SW 1271 (cell line): Measurements from ENCODE around the gene PSRC1.
"Not testable (repeated sequence)": the region's sequence is repeated elsewhere in the genome, so short reads cannot be mapped to it uniquely, and the experiment has no call there.

ENCODE experiments used
- DNase-seq, 2 experiments: peaks; one replicate each; lab custom pipeline; 2025; lab: John Stamatoyannopoulos, UW

Gene PSRC1

GRCh38 chr1:109282952-109283747, at the start of gene PSRC1:
Gene PSRC1, minus strand, starts transcription at chr1:109283145.
- DNase-seq, result peak; percentile 65 to 84

DNA sequence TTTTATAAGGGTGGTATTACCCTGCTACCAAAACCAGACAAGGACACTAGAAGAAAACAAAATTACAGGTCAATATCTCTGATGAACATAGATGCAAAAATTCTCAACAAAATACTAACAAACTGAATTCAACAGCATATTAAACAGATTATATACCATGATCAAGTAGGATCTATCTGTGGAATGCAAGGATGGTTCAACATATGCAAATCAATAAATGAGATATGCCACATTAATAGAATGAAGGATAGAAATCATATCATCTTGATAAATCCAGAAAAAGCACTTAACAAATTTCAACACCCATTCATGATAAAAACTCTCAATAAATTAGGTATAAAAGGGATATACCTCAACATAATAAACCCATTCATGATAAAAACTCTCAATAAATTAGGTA, 48.2 kb upstream of the PSRC1 start:
- DNase-seq, result no peak

- no peak for DNase-seq
These were observed 44.3 kb upstream of the PSRC1 start for GRCh38 chr1:109327285-109327684.

DNA sequence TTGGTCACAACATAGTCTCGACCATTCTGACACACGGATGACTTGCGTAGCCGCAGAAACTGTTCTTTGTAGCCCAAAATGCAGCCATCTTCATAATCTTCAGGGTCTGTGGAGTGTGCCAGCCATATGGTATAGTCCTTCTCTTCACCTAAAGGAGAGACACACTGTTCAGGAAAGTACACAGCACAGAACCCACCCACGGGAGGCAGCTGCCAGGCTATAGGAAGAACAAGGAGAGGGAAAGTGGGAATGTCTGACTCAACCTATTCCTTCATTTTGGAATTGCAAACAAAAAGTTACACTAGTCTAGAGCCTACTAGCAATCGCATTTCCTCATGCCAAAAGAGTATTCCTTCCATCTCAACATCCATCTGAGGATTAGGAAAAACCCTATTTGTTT, 40.0 kb upstream of the PSRC1 start:
- no peak for DNase-seq

GRCh38 chr1:109319114-109319513, 36.2 kb upstream of the PSRC1 start:
- DNase-seq, result no peak

- no peak for DNase-seq
These were observed 33.6 kb upstream of the PSRC1 start for GRCh38 chr1:109316506-109316905.

DNA sequence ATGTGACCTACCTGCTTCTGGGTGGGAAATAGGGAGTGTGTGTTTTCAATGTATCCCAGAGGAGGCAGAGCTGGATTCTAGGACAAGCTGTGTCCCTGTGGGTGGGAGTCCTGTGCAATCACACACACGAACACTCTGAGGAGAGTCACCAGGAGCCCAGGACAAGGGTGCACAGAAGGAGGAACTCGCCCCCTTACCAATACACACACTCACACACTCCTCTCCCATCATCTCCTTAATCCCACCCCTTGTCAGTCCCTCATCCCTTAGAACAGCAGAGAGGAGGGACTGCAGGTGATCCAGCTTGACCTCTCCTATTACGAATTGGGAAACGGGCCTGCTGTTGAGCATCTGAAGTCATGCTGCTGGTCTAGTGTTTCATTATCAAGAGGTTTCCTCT, 32.3 kb upstream of the PSRC1 start:
- no peak for DNase-seq

GRCh38 chr1:109314795-109315194, 31.9 kb upstream of the PSRC1 start:
- DNase-seq, result no peak

DNA sequence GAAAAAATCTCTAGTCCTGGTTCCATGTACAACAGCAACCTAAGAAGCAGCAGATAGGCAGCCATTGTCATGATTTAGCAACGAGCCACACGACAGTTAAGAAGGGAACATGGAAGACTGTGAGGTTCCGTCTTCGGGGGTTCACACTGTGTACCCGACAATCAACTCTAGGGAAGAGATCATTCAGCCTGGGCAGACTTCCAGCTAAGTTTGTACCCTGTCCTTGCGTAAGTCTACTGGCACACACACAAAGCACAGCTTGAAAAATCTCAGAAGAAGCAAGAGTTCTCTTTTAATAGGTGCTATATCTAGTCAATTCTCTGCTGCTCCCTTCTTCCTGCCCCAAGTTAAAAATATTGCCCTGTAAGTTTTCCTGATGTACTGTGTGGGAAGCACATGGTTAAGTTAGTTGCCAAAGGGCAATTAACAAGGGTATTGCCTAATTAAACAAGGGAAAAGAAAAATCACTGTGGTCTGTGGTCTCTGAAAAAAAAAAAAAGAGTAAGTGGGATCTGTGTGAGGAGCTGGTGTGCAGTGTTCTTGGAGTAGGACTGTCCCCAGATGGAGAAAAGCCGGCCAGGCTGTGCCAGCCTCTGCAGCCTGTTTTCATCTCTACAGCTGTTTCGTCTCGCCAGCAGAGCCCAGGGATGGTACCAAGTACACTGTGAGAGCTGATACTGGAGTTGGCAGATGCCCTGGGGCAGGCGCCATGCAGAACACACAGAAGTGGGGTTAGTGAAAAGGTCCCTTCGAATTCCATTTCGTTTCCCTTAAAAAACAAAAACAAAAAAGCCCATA, 30.2 kb upstream of the PSRC1 start:
- DNase-seq, result no peak

- DNase-seq, result no peak
These were observed 29.3 kb upstream of the PSRC1 start for GRCh38 chr1:109312246-109312645.

- no peak for DNase-seq
These were observed 26.4 kb upstream of the PSRC1 start for GRCh38 chr1:109309347-109309746.

- DNase-seq, result no peak
These were observed 24.5 kb upstream of the PSRC1 start for GRCh38 chr1:109307274-109308021.

DNA sequence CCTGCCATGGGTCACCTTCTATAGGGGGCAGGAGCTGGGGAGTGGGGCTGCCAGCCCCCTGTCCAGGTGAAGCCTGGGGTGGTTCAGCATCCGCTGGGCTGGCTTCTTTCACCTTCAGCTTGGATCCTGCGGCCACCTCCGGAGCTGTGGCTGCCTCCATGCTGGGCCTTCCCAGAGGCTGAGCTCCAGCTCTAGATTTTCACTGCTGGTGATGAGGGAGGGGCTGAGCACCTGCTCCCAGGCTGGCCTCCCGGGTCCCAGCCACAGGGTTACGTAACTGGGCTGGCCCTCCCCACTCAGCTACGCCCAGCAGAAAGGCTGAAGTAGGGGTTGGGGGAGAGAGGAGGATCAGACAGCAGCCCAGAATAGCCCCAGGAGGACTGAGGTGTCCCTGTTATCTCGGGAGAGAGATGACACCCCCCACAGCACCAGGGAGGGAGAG, 23.9 kb upstream of the PSRC1 start, which contains the start of gene MYBPHL:
TSS of gene MYBPHL (minus strand) at position 180 of the 442 bp plus-strand sequence. CDS start at position 160, 20 bp downstream.
- DNase-seq, result no peak

GRCh38 chr1:109305991-109306390, 23.0 kb upstream of the PSRC1 start:
- DNase-seq, result not testable (repeated sequence)

GRCh38 chr1:109304226-109304920, 21.4 kb upstream of the PSRC1 start:
- no peak for DNase-seq

- no peak for DNase-seq
These were observed 18.9 kb upstream of the PSRC1 start for GRCh38 chr1:109301874-109302273.

DNA sequence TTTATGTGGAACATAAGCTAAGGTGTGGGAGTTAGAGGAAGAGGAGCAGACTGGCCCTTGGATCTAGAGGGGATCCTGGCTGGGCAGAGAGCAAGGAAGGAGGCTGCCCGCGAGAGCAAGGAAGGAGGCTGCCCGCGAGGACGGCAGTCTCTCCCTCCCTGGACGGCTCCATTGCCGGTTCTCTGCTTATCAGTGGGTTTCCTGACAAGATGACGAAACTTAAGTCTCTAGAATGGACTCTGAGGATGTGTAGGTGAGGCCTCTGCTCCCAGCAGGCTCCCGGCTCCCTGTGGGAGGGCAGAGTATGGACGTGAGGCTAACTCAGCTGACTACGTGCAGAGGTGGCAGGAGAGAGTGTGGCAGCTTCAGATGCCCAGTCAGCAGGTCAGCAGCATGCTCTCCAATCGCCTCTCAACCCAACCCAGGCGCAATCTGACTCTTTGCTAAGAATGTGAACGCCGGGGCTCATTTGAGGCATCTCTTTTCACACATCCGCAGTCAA, 17.8 kb upstream of the PSRC1 start:
- no peak for DNase-seq

- no peak for DNase-seq
These were observed 16.8 kb upstream of the PSRC1 start for GRCh38 chr1:109299558-109300343.

- DNase-seq, result no peak
These were observed 16.0 kb upstream of the PSRC1 start for GRCh38 chr1:109298666-109299557.

- DNase-seq, result no peak
These were observed 13.8 kb upstream of the PSRC1 start for GRCh38 chr1:109296782-109297181.
